Breast epithelium (tissue), 4 donors: ENCODE measurements around the gene ACO2. TPM values are rescaled to one million over a fixed set of nuclear protein-coding genes. Genes with fewer than 3 reads are reported as not detected.
A peak's percentile ranks its signal among the peaks of the same experiment; 100 is the strongest.

ENCODE experiments used
- DNase-seq, 2 donors: peaks; one replicate each; pipeline ENCODE4 v3.0.0-alpha.2; 2019; ENCODE audit warnings: low spot score in 2 of 2
- H3K27ac ChIP-seq, 2 donors: fragments of 200-600 bp; sonication (generic) in 1 of 2; one replicate each; pipeline ENCODE4 v1.5.1; 2016 to 2019; ENCODE audit warnings: mild to moderate bottlenecking in 1 of 2
- H3K27me3 ChIP-seq, 2 donors: fragments of 200-600 bp; sonication (generic) in 1 of 2; one replicate each; pipeline versions ENCODE4 v1.5.1 to v1.6.0; 2017 to 2019; ENCODE audit warnings: control low read depth in 1 of 2, mild to moderate bottlenecking in 1 of 2
- H3K36me3 ChIP-seq: fragments of 200-600 bp; one replicate; pipeline ENCODE4 v1.5.1; 2019
- H3K4me1 ChIP-seq, 2 donors: fragments of 200-600 bp; sonication (generic); one replicate each; pipeline ENCODE4 v1.5.1; 2016 to 2019; ENCODE audit warnings: control low read depth in 1 of 2
- H3K4me3 ChIP-seq, 3 donors: fragments of 200-600 bp; sonication (generic); 1 replicate in 2 of 3; 2 replicates in 1 of 3; pipeline ENCODE4 v1.5.1; 2016 to 2019; ENCODE audit warnings: mild to moderate bottlenecking in 3 of 3, moderate library complexity in 2 of 3
- H3K9me3 ChIP-seq, 2 donors: fragments of 200-600 bp; sonication (generic) in 1 of 2; one replicate each; pipeline ENCODE4 v1.5.1; 2016 to 2019; ENCODE audit warnings: control low read depth in 1 of 2
- CTCF ChIP-seq, 3 donors: fragments of 450-650 bp; IDR thresholded peaks; one replicate each; pipeline ENCODE4 v1.5.1; 2016 to 2017; ENCODE audit warnings: antibody characterized with exemption in 3 of 3, mild to moderate bottlenecking in 3 of 3, moderate library complexity in 3 of 3
- POLR2A ChIP-seq: fragments of 450-650 bp; IDR thresholded peaks from one replicate; pipeline ENCODE4 v1.6.1; 2016; ENCODE audit warnings: antibody characterized with exemption, mild to moderate bottlenecking, moderate library complexity
- POLR2AphosphoS5 ChIP-seq, 3 donors: sonication (generic); formaldehyde crosslinking; IDR thresholded peaks; one replicate each; pipeline ENCODE4 v1.6.1; 2017; ENCODE audit warnings: antibody characterized with exemption in 3 of 3
- intact Hi-C: fragments of 100-400 bp; cut with DNase I; formaldehyde crosslinking; loops from one replicate; pipeline ENCODE4 v1.15.1; 2023; ENCODE audit warnings: low total_unique reads
- total RNA-seq, 3 donors: library from RNA; depleted of rRNA; stranded (reverse); fragments of >200 nt; gene quantifications; one replicate each; pipeline ENCODE4 v1.1.0, GENCODE V29; 2016

The ACO2 gene
- total RNA-seq, 3 donors from 2014 or later = 58.1 to 92.2 (median 65.2) TPM

DNA sequence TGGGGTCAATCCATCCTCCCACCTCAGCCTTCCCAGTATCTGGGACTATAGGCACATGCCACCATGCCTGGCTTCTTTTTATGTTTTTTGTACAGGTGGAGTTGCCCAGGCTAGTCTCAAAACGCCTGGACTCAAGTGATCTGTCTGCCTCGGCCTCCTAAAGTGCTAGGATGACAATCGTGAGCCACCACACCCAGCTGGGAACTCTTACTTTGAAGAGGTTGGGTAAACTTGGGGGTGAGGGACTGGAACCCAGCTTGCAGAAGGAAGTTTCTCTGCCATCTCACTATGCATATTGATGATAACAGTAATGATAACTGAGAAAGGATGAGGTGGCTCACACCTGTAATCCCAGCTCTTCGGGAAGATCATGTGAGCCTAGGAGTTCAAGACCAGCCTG is 35.9 kb downstream of the ACO2 start:
- no peaks in the 10 kb centered on the region for H3K27me3 ChIP-seq
- TF ChIP-seq POLR2A = no peak
- no peak for TF ChIP-seq CTCF (IDR thresholded peaks at IDR 0.05)
- no peak for TF ChIP-seq POLR2AphosphoS5 (IDR thresholded peaks at IDR 0.05)
- no peaks in the 10 kb centered on the region for H3K36me3 ChIP-seq
- H3K4me3 ChIP-seq = no peak overlapping the region
- no peaks in the 10 kb centered on the region for H3K9me3 ChIP-seq
- H3K4me1 ChIP-seq = no peaks in the 10 kb centered on the region
- no peak for DNase-seq
- H3K27ac ChIP-seq = no peak overlapping the region
- intact Hi-C loops = no loop called here

GRCh38 chr22:41505511-41506220 is 36.7 kb downstream of the ACO2 start:
- Histone ChIP-seq H3K9me3 (no peaks in the 10 kb centered on the region), H3K27ac (no peak overlapping the region), H3K36me3 (no peaks in the 10 kb centered on the region), H3K4me1 (no peaks in the 10 kb centered on the region), H3K4me3 (no peak overlapping the region), H3K27me3 (no peaks in the 10 kb centered on the region)
- TF ChIP-seq POLR2A = no peak
- TF ChIP-seq CTCF (IDR thresholded peaks at IDR 0.05) = no peak
- TF ChIP-seq POLR2AphosphoS5 (IDR thresholded peaks at IDR 0.05) = no peak
- intact Hi-C loops = no loop called here
- DNase-seq = no peak

DNA sequence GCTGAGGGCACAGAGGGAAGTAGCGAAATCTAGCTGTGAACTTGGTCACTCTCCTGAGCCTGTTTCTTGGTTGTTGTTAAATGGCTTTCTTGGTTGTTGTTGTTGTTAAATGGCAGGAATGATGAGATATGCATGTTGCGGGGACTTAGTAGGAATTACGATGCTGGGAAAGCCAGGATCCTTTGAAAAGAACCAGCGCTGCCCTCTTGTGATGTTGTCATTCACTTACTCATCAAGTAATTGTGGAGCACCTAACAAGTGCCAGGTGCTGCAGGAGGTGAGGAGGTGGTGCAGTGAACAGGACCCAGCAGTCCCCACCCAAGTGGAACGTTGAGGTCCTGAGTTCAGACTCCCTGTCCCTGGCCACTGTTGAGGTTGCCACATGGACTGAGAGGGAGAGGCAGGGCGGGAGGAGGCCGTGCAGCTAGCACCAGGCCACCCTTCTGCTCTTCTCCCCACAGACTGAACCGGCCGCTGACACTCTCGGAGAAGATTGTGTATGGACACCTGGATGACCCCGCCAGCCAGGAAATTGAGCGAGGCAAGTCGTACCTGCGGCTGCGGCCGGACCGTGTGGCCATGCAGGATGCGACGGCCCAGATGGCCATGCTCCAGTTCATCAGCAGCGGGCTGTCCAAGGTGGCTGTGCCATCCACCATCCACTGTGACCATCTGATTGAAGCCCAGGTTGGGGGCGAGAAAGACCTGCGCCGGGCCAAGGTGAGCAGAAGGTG is 38.6 kb downstream of the ACO2 start:
- Histone ChIP-seq H3K36me3 (no peaks in the 10 kb centered on the region), H3K27me3 (no peaks in the 10 kb centered on the region), H3K4me1 (no peaks in the 10 kb centered on the region), H3K9me3 (no peaks in the 10 kb centered on the region), H3K27ac (no peak overlapping the region), H3K4me3 (no peak overlapping the region)
- TF ChIP-seq CTCF (IDR thresholded peaks at IDR 0.05) = no peak
- TF ChIP-seq POLR2A = no peak
- TF ChIP-seq POLR2AphosphoS5 (IDR thresholded peaks at IDR 0.05) = no peak
- no peak for DNase-seq
- intact Hi-C loops = no loop called here

DNA sequence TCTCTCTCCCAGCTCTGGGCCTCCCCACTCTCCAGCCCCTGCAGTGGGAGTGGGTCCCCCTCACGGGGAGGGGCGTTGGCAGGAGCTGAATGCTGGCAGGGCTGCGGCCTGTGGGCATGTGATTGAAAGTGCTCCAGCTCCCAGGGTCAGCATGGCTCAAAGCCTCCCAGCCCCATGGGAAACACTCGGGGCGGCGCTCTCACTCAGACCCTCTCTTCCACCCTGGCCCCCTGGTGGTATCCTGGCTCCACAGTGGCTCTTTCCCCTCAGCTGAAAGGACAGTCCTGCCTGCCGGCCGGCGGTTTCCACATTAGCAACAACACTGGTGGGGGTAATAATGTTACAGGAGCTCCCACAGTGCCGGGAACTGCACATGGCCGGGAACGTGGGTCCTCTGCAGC is 39.9 kb downstream of the ACO2 start:
- no peaks in the 10 kb centered on the region for H3K36me3 ChIP-seq
- TF ChIP-seq POLR2AphosphoS5 (IDR thresholded peaks at IDR 0.05) = no peak
- TF ChIP-seq CTCF (IDR thresholded peaks at IDR 0.05) = no peak
- peak overlapping the region in 1 of 2 donors; percentile 1 for H3K27ac ChIP-seq
- H3K4me3 ChIP-seq = no peak overlapping the region
- no peaks in the 10 kb centered on the region for H3K4me1 ChIP-seq
- no peaks in the 10 kb centered on the region for H3K9me3 ChIP-seq
- no peak for DNase-seq
- intact Hi-C loops = no loop called here
- no peaks in the 10 kb centered on the region for H3K27me3 ChIP-seq

GRCh38 chr22:41511521-41511968 is 42.6 kb downstream of the ACO2 start:
- Histone ChIP-seq H3K36me3 (no peaks in the 10 kb centered on the region), H3K4me1 (no peaks in the 10 kb centered on the region), H3K9me3 (no peaks in the 10 kb centered on the region), H3K4me3 (no peak overlapping the region), H3K27me3 (no peaks in the 10 kb centered on the region), H3K27ac (peak overlapping the region; percentile 30 to 34)
- intact Hi-C loops = no loop called here
- no peak for TF ChIP-seq POLR2AphosphoS5 (IDR thresholded peaks at IDR 0.05)
- TF ChIP-seq CTCF (IDR thresholded peaks at IDR 0.05) = no peak
- TF ChIP-seq POLR2A = no peak
- DNase-seq = no peak
